HG03139 (cell line): ENCODE results near the gene GPR142.

Experiments used
- ATAC-seq: cut with Tn5 transposase; IDR thresholded peaks from one replicate; pipeline ENCODE4 v1.9.1; 2021; ENCODE audit not compliant: unreplicated experiment

The GPR142 gene

GRCh38 chr17:74417178-74418045, 50.1 kb downstream of the GPR142 start:
- peak; percentile 66 for ATAC-seq

- no peak for ATAC-seq
These were observed 52.7 kb downstream of the GPR142 start for GRCh38 chr17:74419928-74420411.
